Measurements from ENCODE around the gene MRGPRD. TPM values are rescaled to one million over a fixed set of nuclear protein-coding genes. Genes with fewer than 3 reads are reported as not detected.

Gene MRGPRD
- total and polyA plus RNA-seq, 2 of the 13 experiments (the other 11 are each of a cell fraction or from before 2014, with no cell fraction given) = not detected

GRCh38 chr11:69014084-69014851, 33.5 kb upstream of the MRGPRD start (continued):
- TF ChIP-seq FOXO4 (CRISPR knock-in tag; conservative IDR thresholded peaks at IDR 0.05) (no peak), ZNF33B (CRISPR knock-in tag; IDR thresholded peaks at IDR 0.05) (no peak), SMYD3 (CRISPR knock-in tag; IDR thresholded peaks at IDR 0.05) (no peak), RAD51 (IDR thresholded peaks at IDR 0.05; ENCODE audit: borderline replicate concordance) (no peak), HOXA9 (CRISPR knock-in tag; IDR thresholded peaks at IDR 0.05; ENCODE audit: borderline replicate concordance) (no peak), ZNF530 (CRISPR knock-in tag; IDR thresholded peaks at IDR 0.05; ENCODE audit: low read depth) (no peak), TFDP2 (CRISPR knock-in tag; IDR thresholded peaks at IDR 0.05) (no peak), TERF1 (CRISPR knock-in tag; IDR thresholded peaks at IDR 0.05) (no peak), TIGD3 (CRISPR knock-in tag; IDR thresholded peaks at IDR 0.05; ENCODE audit: borderline replicate concordance) (no peak), SIN3B (IDR thresholded peaks at IDR 0.05; ENCODE audit: low read length) (no peak), RARA (CRISPR knock-in tag; IDR thresholded peaks at IDR 0.05) (peak; percentile 10; the same call in 1 of the 2 replicates), HNF1B (CRISPR knock-in tag; IDR thresholded peaks at IDR 0.05) (no peak), ZKSCAN8 (CRISPR knock-in tag; IDR thresholded peaks at IDR 0.05; ENCODE audit: borderline replicate concordance) (no peak), RBM39 (IDR thresholded peaks at IDR 0.05; ENCODE audit: low read depth, low read length, poor library complexity, severe bottlenecking) (no peak), RELA (CRISPR knock-in tag; IDR thresholded peaks at IDR 0.05) (no peak), AHR (CRISPR knock-in tag; IDR thresholded peaks at IDR 0.05) (no peak), CHD2 (IDR thresholded peaks at IDR 0.05; ENCODE audit: low read depth, low read length) (no peak), PHB2 (IDR thresholded peaks at IDR 0.05; ENCODE audit: partially characterized antibody) (no peak), PREB (CRISPR knock-in tag; IDR thresholded peaks at IDR 0.05) (no peak), ZNF253 (CRISPR knock-in tag; IDR thresholded peaks at IDR 0.05; ENCODE audit: borderline replicate concordance) (no peak)

Data from HepG2 (cell line).